HL-60 (cell line): ENCODE data around the gene MC1R.
"Not testable (repeated sequence)": the region's sequence is repeated elsewhere in the genome, so short reads cannot be mapped to it uniquely, and the experiment has no call there.

Source experiments
- DNase-seq, 2 experiments: peaks; one replicate each; pipeline ENCODE4 v3.0.0-alpha.2; 2010 to 2020; ENCODE audit warnings: low read depth in 1 of 2, low spot score in 1 of 2
- H3K27ac ChIP-seq: fragments of 250-450 bp; sonication (Bioruptor Pico); replicated peaks from 2 replicates; pipeline ENCODE4 v1.5.1; 2020; ENCODE audit warnings: mild to moderate bottlenecking, moderate library complexity
- H3K27me3 ChIP-seq: fragments of 250-450 bp; sonication (Bioruptor Pico); 2 replicates; pipeline ENCODE4 v1.5.1; 2021; ENCODE audit warnings: mild to moderate bottlenecking, moderate library complexity; ENCODE audit not compliant: insufficient read depth, poor library complexity, severe bottlenecking
- H3K4me3 ChIP-seq: replicated peaks from 2 replicates; pipeline ENCODE4 v1.5.1; 2011; ENCODE audit warnings: mild to moderate bottlenecking, control low read depth, low read length; ENCODE audit not compliant: insufficient read depth
- GABPA ChIP-seq: IDR thresholded peaks from 2 replicates; pipeline ENCODE4 v1.6.1; 2012; ENCODE audit warnings: low read depth
- POLR2AphosphoS5 ChIP-seq: IDR thresholded peaks from 2 replicates; pipeline ENCODE4 v1.6.1; 2012; ENCODE audit warnings: low read depth
- REST ChIP-seq: IDR thresholded peaks from 2 replicates; pipeline ENCODE4 v1.6.1; 2012; ENCODE audit warnings: low read depth; ENCODE audit not compliant: insufficient replicate concordance
- SPI1 ChIP-seq: IDR thresholded peaks from 2 replicates; pipeline ENCODE4 v1.6.1; 2012; ENCODE audit warnings: low read depth, mild to moderate bottlenecking, borderline replicate concordance
- TF ChIP-seq, protein P1 (sequence below): IDR thresholded peaks from one replicate; pipeline ENCODE4 v1.5.1; 2011; ENCODE audit warnings: low read length, control low read depth, inconsistent platforms; ENCODE audit not compliant: insufficient read depth

Gene MC1R

GRCh38 chr16:89931964-89932363, 13.3 kb downstream of the MC1R start:
- Histone ChIP-seq H3K4me3 (no peak overlapping the region), H3K27ac (no peak overlapping the region), H3K27me3 (no peaks in the 10 kb centered on the region)
- DNase-seq = no peak
- TF ChIP-seq POLR2AphosphoS5 (no peak), SPI1 (no peak), REST (no peak)
- TF ChIP-seq, protein P1, sequence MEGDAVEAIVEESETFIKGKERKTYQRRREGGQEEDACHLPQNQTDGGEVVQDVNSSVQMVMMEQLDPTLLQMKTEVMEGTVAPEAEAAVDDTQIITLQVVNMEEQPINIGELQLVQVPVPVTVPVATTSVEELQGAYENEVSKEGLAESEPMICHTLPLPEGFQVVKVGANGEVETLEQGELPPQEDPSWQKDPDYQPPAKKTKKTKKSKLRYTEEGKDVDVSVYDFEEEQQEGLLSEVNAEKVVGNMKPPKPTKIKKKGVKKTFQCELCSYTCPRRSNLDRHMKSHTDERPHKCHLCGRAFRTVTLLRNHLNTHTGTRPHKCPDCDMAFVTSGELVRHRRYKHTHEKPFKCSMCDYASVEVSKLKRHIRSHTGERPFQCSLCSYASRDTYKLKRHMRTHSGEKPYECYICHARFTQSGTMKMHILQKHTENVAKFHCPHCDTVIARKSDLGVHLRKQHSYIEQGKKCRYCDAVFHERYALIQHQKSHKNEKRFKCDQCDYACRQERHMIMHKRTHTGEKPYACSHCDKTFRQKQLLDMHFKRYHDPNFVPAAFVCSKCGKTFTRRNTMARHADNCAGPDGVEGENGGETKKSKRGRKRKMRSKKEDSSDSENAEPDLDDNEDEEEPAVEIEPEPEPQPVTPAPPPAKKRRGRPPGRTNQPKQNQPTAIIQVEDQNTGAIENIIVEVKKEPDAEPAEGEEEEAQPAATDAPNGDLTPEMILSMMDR = no peak

DNA sequence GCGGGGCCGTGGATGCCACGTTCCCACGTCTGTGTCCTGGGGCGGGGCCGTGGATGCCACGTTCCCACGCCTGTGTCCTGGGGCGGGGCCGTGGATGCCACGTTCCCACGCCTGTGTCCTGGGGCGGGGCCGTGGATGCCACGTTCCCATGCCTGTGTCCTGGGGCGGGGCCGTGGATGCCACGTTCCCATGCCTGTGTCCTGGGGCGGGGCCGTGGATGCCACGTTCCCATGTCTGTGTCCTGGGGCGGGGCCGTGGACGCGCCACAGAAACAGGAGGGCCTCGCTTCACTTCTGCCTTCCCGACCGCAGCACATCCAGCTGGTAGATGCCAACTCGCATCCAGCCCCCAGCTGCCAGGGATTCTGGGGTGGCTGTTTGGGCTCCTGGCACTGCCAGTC, 15.4 kb downstream of the MC1R start:
- not testable (repeated sequence) for H3K4me3 ChIP-seq, H3K27me3 ChIP-seq, H3K27ac ChIP-seq, DNase-seq

GRCh38 chr16:89934611-89935553, 16.2 kb downstream of the MC1R start:
- no peak overlapping the region for H3K4me3 ChIP-seq
- no peak overlapping the region for H3K27ac ChIP-seq
- no peak for TF ChIP-seq GABPA
- no peak for TF ChIP-seq SPI1
- TF ChIP-seq, protein P1 = no peak
- TF ChIP-seq POLR2AphosphoS5 = no peak
- no peak for TF ChIP-seq REST
- H3K27me3 ChIP-seq = no peaks in the 10 kb centered on the region
- DNase-seq = no peak

GRCh38 chr16:89935620-89936019, 17.0 kb downstream of the MC1R start:
- not testable (repeated sequence) for H3K4me3 ChIP-seq, H3K27ac ChIP-seq, H3K27me3 ChIP-seq, DNase-seq

- H3K4me3 ChIP-seq = no peak overlapping the region
- TF ChIP-seq REST (no peak), GABPA (no peak), POLR2AphosphoS5 (no peak), SPI1 (no peak)
- TF ChIP-seq, protein P1 = no peak
- H3K27me3 ChIP-seq = no peaks in the 10 kb centered on the region
- no peak for DNase-seq
- no peak overlapping the region for H3K27ac ChIP-seq
These were observed 17.4 kb downstream of the MC1R start for GRCh38 chr16:89936034-89936433.
